Activated CD8-positive, alpha-beta T cell treated with anti-CD3 and anti-CD28 coated beads for 36 hours (primary cell): ENCODE data around the gene PARS2. TPM values are rescaled to one million over a fixed set of nuclear protein-coding genes. Genes with fewer than 3 reads are reported as not detected.

Source experiments
- ATAC-seq: fragments of 200-7000 bp; cut with Tn5 transposase; one replicate; pipeline ENCODE4 v1.10.0; 2021; ENCODE audit warnings: mild to moderate bottlenecking, moderate library complexity
- CTCF ChIA-PET: fragments of 350-600 bp; sonication (Branson Sonifier 250); formaldehyde crosslinking; loops from one replicate; lab custom pipeline; 2021; ENCODE audit warnings: antibody characterized with exemption; lab: Charles Lee
- POLR2A ChIA-PET: fragments of 350-600 bp; sonication (Branson Sonifier 250); formaldehyde crosslinking; loops from one replicate; lab custom pipeline; 2021; ENCODE audit warnings: antibody characterized with exemption; lab: Charles Lee
- DNase-seq: peaks from one replicate; pipeline ENCODE4 v3.0.0-alpha.2; 2020
- H3K27ac Mint-ChIP-seq: one replicate; pipeline ENCODE4 v1.8.0; 2021; ENCODE audit warnings: mild to moderate bottlenecking, mixed read lengths
- H3K27me3 Mint-ChIP-seq: one replicate; pipeline ENCODE4 v1.8.0; 2021; ENCODE audit warnings: mixed read lengths
- H3K36me3 Mint-ChIP-seq: one replicate; pipeline ENCODE4 v1.8.0; 2021; ENCODE audit warnings: low read depth, mixed read lengths
- H3K4me1 Mint-ChIP-seq: one replicate; pipeline ENCODE4 v1.8.0; 2021; ENCODE audit warnings: low read depth, mixed read lengths
- H3K4me3 Mint-ChIP-seq: one replicate; pipeline ENCODE4 v1.8.0; 2021; ENCODE audit warnings: mild to moderate bottlenecking, moderate library complexity, mixed read lengths
- H3K9me3 Mint-ChIP-seq: one replicate; pipeline ENCODE4 v1.8.0; 2021; ENCODE audit warnings: mixed read lengths
- intact Hi-C: fragments of 100-400 bp; cut with micrococcal nuclease; formaldehyde crosslinking; loops from one replicate; pipeline ENCODE4 v1.10.0; 2022
- total RNA-seq, 2 experiments: library from RNA; stranded (reverse); gene quantifications; one replicate each; pipeline ENCODE4 v1.2.3, GENCODE V29; 2021
- TF ChIP-seq, protein P1 (sequence below): fragments of 200-600 bp; IDR thresholded peaks from one replicate; pipeline ENCODE4 v1.8.0; 2022; ENCODE audit warnings: antibody characterized with exemption, mild to moderate bottlenecking

Gene PARS2
- total RNA-seq, 2 experiments from 2014 or later: 6.0 to 6.7 TPM

DNA sequence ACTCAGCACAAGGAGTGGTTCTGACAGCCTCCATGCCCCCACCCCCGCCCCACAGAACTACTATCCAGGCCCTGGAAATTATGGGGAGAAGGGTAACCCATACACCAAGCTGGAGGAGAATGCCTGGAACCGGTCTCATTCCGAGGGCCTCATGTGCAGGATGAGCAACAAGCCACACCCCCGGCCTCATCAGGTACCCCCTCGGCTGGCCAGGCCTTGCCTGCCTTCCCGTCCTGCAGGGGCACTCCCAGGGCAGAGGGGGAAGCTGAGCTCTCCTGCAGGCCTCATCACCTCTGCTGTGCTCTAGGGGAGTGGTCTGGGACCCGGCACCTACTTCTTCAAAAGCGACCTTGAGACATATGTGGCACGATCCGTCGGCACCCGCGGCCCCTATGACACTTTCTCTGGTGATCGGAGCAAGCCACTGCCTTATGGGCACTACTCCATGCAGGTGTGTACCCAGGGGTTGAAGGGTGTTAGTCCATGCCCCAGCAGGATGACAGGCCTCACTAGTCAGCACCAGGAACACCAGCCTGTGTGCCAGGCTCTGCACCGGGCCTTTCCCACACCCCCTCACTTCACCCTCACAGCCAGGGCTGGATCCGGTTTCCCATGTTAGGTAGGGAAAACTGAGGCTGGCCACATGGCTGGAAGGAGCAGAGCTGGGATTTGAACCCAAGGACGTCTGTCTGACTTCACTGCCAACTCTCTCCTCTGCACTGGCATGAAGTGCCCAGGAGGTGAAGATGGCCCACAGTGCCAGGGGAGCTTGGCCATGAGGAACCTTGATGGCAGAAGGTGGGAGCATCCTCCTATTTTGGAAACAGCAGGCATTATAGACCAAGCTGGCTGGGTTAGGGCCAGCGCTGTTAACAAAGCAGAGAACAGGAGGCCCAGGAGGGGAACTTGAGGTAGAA lies 47.7 kb upstream of the PARS2 start:
- Mint-ChIP-seq H3K4me1 (no peaks in the 10 kb centered on the region), H3K27me3 (no peaks in the 10 kb centered on the region), H3K27ac (no peak overlapping the region), H3K9me3 (no peaks in the 10 kb centered on the region), H3K36me3 (no peaks in the 10 kb centered on the region), H3K4me3 (no peak overlapping the region)
- TF ChIP-seq, protein P1, sequence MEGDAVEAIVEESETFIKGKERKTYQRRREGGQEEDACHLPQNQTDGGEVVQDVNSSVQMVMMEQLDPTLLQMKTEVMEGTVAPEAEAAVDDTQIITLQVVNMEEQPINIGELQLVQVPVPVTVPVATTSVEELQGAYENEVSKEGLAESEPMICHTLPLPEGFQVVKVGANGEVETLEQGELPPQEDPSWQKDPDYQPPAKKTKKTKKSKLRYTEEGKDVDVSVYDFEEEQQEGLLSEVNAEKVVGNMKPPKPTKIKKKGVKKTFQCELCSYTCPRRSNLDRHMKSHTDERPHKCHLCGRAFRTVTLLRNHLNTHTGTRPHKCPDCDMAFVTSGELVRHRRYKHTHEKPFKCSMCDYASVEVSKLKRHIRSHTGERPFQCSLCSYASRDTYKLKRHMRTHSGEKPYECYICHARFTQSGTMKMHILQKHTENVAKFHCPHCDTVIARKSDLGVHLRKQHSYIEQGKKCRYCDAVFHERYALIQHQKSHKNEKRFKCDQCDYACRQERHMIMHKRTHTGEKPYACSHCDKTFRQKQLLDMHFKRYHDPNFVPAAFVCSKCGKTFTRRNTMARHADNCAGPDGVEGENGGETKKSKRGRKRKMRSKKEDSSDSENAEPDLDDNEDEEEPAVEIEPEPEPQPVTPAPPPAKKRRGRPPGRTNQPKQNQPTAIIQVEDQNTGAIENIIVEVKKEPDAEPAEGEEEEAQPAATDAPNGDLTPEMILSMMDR: no peak
- POLR2A ChIA-PET: no interaction called here
- intact Hi-C loops: loop anchor here (2.0 kb wide), 1 partner anchor 139 kb away; no protein-coding TSS in a partner anchor
- CTCF ChIA-PET: interaction anchor here (0.8 to 1.5 kb wide), 2 partner anchors 8 to 140 kb away, joined by 3 read pairs; no protein-coding TSS in a partner anchor
- ATAC-seq (no peak), DNase-seq (no peak)

DNA sequence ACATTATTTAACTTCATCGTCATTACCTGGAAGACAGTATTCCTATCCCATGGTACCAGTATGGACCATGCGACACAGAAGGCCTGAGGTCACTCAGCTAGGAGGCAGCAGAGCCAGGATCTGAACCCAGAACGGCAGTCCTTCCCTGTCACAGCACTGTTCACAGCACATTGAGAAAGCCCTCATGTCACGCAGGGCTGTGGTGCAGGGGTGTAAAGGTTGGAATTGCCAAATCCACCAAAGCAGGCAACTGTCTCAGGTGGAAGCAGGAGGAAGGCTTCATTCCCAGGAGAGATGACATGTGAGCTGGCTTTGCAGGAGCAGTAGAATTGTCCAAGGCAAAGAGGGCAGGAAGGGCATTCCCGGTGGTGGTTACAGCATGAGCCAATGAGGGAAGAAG lies 46.7 kb upstream of the PARS2 start:
- no peak for DNase-seq
- Mint-ChIP-seq H3K4me3 (no peak overlapping the region), H3K27me3 (no peaks in the 10 kb centered on the region), H3K27ac (no peak overlapping the region), H3K36me3 (no peaks in the 10 kb centered on the region), H3K9me3 (no peaks in the 10 kb centered on the region), H3K4me1 (no peaks in the 10 kb centered on the region)
- TF ChIP-seq, protein P1: no peak
- ChIA-PET POLR2A (no interaction called here), CTCF (interaction anchor here (0.8 to 1.5 kb wide), 2 partner anchors 9 to 139 kb away, joined by 3 read pairs; no protein-coding TSS in a partner anchor)
- no peak for ATAC-seq
- intact Hi-C loops: loop anchor here (2.0 kb wide), 1 partner anchor 138 kb away; no protein-coding TSS in a partner anchor

DNA sequence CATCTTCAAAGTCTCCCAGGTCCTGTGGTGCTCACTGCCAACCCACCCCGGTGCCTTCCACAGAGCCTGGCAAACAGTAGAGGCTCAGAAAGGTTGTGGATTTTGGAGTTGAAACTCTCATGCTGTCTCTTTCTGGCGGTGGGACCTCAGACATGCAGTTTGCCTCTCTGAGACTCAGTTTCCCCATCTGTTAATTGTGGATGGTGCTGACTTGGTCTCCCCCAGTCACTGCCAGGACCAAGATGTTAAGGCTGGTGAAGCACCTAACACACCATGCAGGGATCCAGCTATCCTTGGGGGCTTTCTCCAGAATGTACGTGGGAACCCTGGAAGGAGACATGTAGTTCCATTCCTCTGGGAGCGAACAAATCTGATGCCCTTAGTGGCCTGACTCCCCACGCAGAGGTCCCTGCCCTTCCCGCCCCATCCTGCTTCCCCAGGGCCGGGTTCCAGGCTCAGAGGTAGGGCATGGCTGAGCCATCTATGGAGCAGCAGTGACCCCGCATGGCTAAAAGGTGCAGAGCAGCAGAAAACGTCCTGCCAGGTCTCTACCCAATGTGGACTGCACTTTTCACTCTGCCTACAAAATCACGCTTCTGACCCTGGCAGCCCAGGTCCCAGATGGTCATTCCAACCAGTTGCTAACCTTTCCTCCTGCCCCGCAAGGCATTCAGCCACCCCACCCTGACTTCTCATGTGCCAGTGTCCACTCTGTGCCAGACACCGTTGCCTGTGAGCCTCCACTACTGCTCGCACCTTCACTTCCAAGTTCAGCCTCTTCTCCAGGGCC lies 46.0 kb upstream of the PARS2 start:
- peaks cover under 1% of the 10 kb centered on the region for H3K4me1 Mint-ChIP-seq
- intact Hi-C loops: loop anchor here (2.0 kb wide), 1 partner anchor 138 kb away; no protein-coding TSS in a partner anchor
- ATAC-seq: peak; percentile 91
- no peaks in the 10 kb centered on the region for H3K27me3 Mint-ChIP-seq
- H3K27ac Mint-ChIP-seq: no peak overlapping the region
- no peak overlapping the region for H3K4me3 Mint-ChIP-seq
- H3K36me3 Mint-ChIP-seq: no peaks in the 10 kb centered on the region
- POLR2A ChIA-PET: no interaction called here
- peak; percentile 80 for DNase-seq
- CTCF ChIA-PET: interaction anchor here (0.7 to 1.9 kb wide), 15 partner anchors 10 to 320 kb away, joined by 3 to 25 read pairs (median 5); partner anchors contain the start of gene TTC22
- no peaks in the 10 kb centered on the region for H3K9me3 Mint-ChIP-seq
- TF ChIP-seq, protein P1: peak; percentile 81

DNA sequence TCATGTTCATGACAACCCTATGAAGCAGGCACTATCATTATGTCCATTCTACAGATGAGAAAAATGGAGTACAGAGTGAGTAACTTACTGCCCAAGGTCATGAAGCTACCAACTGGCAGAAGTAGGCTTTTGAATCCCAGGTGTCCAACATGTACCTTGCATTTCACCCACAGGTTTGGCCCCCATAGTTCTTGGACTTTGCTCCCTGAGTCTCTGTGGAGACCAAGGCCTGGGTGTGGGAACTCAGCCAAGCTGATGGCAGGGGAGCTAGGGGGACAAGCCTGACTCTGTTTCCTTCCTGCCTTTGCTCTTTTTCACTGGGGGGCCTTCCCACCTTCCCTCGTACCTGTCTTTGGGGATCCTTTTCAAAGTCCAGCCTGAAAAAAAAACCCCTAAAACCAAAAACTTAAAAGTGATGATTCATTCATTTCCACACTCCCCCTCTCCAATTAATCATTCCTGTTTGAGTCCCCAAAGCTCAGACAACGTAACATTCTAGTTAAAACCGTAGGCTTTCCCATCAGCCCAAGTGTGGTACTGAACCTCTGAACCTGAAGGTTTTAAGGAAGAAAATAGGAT lies 45.3 kb upstream of the PARS2 start:
- TF ChIP-seq, protein P1: no peak
- ATAC-seq (no peak), DNase-seq (no peak)
- intact Hi-C loops: loop anchor here (2.0 kb wide), 1 partner anchor 137 kb away; no protein-coding TSS in a partner anchor
- ChIA-PET POLR2A (interaction anchor here (1.1 kb wide), 1 partner anchor 9 kb away, joined by 3 read pairs; the partner anchor contains the start of gene TTC22), CTCF (interaction anchor here (0.7 to 1.9 kb wide), 15 partner anchors 9 to 320 kb away, joined by 3 to 25 read pairs (median 5); partner anchors contain the start of gene TTC22)
- no peak overlapping the region for H3K4me3 Mint-ChIP-seq
- no peak overlapping the region for H3K27ac Mint-ChIP-seq
- H3K9me3 Mint-ChIP-seq: no peaks in the 10 kb centered on the region
- no peaks in the 10 kb centered on the region for H3K27me3 Mint-ChIP-seq
- H3K4me1 Mint-ChIP-seq: peaks cover 8% of the 10 kb centered on the region
- H3K36me3 Mint-ChIP-seq: no peaks in the 10 kb centered on the region
